ENCODE results near the gene EIPR1. TPM values are rescaled to one million over a fixed set of nuclear protein-coding genes. Genes with fewer than 3 reads are reported as not detected.

Gene EIPR1
- total RNA-seq, 1 donor from 2014 or later = 32.0 TPM

- Mint-ChIP-seq H3K27ac (no peak overlapping the region), H3K4me1 (ENCODE audit: low read depth) (no peaks in the 10 kb centered on the region), H3K9me3 (ENCODE audit: low read depth) (peaks cover 14% of the 10 kb centered on the region), H3K4me3 (ENCODE audit: low read depth) (no peak overlapping the region), H3K36me3 (ENCODE audit: insufficient read depth) (peaks cover 5% of the 10 kb centered on the region), H3K27me3 (no peaks in the 10 kb centered on the region)
- no peak for DNase-seq (ENCODE audit: low spot score, unreplicated experiment)
- no peak for TF ChIP-seq CTCF (IDR thresholded peaks at IDR 0.05; ENCODE audit: unreplicated experiment)
Observed at GRCh38 chr2:3268705-3269029, 109.0 kb downstream of the EIPR1 start.

GRCh38 chr2:3267869-3268704, 109.5 kb downstream of the EIPR1 start:
- no peak for TF ChIP-seq CTCF (IDR thresholded peaks at IDR 0.05; ENCODE audit: unreplicated experiment)
- no peak overlapping the region for H3K27ac Mint-ChIP-seq
- peaks cover 12% of the 10 kb centered on the region for H3K9me3 Mint-ChIP-seq (ENCODE audit: low read depth)
- H3K4me1 Mint-ChIP-seq (ENCODE audit: low read depth) = no peaks in the 10 kb centered on the region
- no peak overlapping the region for H3K4me3 Mint-ChIP-seq (ENCODE audit: low read depth)
- H3K36me3 Mint-ChIP-seq (ENCODE audit: insufficient read depth) = peaks cover 5% of the 10 kb centered on the region
- DNase-seq (ENCODE audit: low spot score, unreplicated experiment) = no peak
- no peaks in the 10 kb centered on the region for H3K27me3 Mint-ChIP-seq

GRCh38 chr2:3266925-3267867, 110.4 kb downstream of the EIPR1 start:
- no peak for DNase-seq (ENCODE audit: low spot score, unreplicated experiment)
- Mint-ChIP-seq H3K36me3 (ENCODE audit: insufficient read depth) (peaks cover 5% of the 10 kb centered on the region), H3K4me1 (ENCODE audit: low read depth) (no peaks in the 10 kb centered on the region), H3K4me3 (ENCODE audit: low read depth) (no peak overlapping the region), H3K27ac (no peak overlapping the region), H3K9me3 (ENCODE audit: low read depth) (peaks cover 9% of the 10 kb centered on the region), H3K27me3 (no peaks in the 10 kb centered on the region)
- no peak for TF ChIP-seq CTCF (IDR thresholded peaks at IDR 0.05; ENCODE audit: unreplicated experiment)

GRCh38 chr2:3265981-3266924, 111.4 kb downstream of the EIPR1 start:
- Mint-ChIP-seq H3K36me3 (ENCODE audit: insufficient read depth) (peaks cover 1% of the 10 kb centered on the region), H3K9me3 (ENCODE audit: low read depth) (peaks cover 4% of the 10 kb centered on the region), H3K27me3 (no peaks in the 10 kb centered on the region), H3K4me3 (ENCODE audit: low read depth) (no peak overlapping the region), H3K4me1 (ENCODE audit: low read depth) (no peaks in the 10 kb centered on the region), H3K27ac (no peak overlapping the region)
- TF ChIP-seq CTCF (IDR thresholded peaks at IDR 0.05; ENCODE audit: unreplicated experiment) = no peak
- no peak for DNase-seq (ENCODE audit: low spot score, unreplicated experiment)
